ENCODE data around the gene RUFY1. TPM values are rescaled to one million over a fixed set of nuclear protein-coding genes. Genes with fewer than 3 reads are reported as not detected.
A peak's percentile ranks its signal among the peaks of the same experiment; 100 is the strongest.

Gene RUFY1
- total RNA-seq, 1 donor: 53.0 TPM

DNA sequence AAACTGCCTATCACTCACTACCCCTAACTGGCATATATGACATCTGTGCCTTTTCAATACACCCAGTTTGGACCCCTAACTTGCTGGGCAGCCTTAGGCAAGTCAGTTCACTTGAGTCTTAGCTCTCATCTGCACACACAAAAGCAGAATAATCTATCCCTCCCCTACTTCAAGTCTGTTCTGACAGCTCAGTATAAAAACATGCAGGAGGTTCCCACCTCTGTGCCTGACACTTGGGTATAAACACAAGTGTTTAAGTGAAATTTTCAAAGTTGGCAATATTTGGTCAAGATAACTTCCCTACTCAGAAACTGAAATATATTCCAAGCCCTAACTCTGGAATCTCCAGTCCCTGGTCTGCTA, 60.5 kb downstream of the RUFY1 start:
- TF ChIP-seq, protein P1, sequence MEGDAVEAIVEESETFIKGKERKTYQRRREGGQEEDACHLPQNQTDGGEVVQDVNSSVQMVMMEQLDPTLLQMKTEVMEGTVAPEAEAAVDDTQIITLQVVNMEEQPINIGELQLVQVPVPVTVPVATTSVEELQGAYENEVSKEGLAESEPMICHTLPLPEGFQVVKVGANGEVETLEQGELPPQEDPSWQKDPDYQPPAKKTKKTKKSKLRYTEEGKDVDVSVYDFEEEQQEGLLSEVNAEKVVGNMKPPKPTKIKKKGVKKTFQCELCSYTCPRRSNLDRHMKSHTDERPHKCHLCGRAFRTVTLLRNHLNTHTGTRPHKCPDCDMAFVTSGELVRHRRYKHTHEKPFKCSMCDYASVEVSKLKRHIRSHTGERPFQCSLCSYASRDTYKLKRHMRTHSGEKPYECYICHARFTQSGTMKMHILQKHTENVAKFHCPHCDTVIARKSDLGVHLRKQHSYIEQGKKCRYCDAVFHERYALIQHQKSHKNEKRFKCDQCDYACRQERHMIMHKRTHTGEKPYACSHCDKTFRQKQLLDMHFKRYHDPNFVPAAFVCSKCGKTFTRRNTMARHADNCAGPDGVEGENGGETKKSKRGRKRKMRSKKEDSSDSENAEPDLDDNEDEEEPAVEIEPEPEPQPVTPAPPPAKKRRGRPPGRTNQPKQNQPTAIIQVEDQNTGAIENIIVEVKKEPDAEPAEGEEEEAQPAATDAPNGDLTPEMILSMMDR (IDR thresholded peaks at IDR 0.05; ENCODE audit: insufficient read depth, low read length): no peak
- DNase-seq (ENCODE audit: low read depth): peak; percentile 16
- H3K4me3 ChIP-seq (ENCODE audit: low read depth, low read length): no peak overlapping the region

DNA sequence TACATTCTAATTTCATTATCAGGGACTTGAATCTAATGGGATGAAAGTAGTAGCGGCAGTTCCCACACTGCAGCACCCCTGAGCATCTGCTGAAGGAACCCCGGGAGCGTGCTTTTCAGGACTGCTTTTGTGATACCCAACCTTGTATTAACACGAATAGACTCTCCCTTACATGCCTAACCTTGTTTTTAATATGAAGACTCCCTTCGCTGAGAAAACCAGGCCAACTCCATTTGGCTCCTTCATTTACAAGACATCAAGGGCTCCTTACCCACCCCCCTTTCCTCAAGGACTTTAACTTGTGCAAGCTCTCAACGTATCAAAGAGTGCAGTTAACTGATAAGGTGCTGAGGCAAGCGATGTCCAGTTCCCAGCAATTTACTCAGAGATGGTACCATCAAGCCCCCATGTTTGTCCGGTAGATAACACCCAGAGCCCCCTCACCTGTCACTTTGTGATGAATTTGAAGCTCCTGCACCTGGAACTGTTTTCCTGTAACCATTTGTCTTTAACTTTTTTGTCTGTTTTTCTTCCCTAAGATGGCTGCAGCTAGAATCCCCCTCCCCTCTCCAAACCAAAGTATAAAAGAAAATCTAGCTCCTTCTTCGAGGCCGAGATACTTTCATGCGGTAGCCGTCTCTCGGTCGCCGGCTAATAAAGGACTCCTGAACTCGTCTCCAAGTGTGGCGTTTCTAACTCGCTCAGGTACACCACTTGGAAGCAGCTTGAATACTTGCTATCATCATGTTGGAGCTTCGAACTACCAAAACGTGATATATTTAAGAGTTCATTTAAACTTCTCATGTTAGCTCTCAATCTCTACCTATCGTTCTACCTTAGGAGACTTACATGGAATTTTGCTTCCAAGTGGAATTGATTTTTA, 62.5 kb downstream of the RUFY1 start:
- TF ChIP-seq, protein P1 (IDR thresholded peaks at IDR 0.05; ENCODE audit: insufficient read depth, low read length): no peak

GRCh38 chr5:179613460-179614071, 63.2 kb downstream of the RUFY1 start:
- no peak overlapping the region for H3K4me3 ChIP-seq (ENCODE audit: low read depth, low read length)
- TF ChIP-seq, protein P1 (IDR thresholded peaks at IDR 0.05; ENCODE audit: insufficient read depth, low read length): no peak
- no peak for DNase-seq (ENCODE audit: low read depth)

More for the DNA sequence above, 62.5 kb downstream of the RUFY1 start:
- peak; percentile 19 for DNase-seq (ENCODE audit: low read depth)
- H3K4me3 ChIP-seq (ENCODE audit: low read depth, low read length): no peak overlapping the region

- H3K4me3 ChIP-seq (ENCODE audit: low read depth, low read length): no peak overlapping the region
- TF ChIP-seq, protein P1 (IDR thresholded peaks at IDR 0.05; ENCODE audit: insufficient read depth, low read length): no peak
- DNase-seq (ENCODE audit: low read depth): no peak
These were observed 64.4 kb downstream of the RUFY1 start for GRCh38 chr5:179614745-179615144.

- DNase-seq (ENCODE audit: low read depth): no peak
- H3K4me3 ChIP-seq (ENCODE audit: low read depth, low read length): no peak overlapping the region
- TF ChIP-seq, protein P1 (IDR thresholded peaks at IDR 0.05; ENCODE audit: insufficient read depth, low read length): no peak
These were observed 64.8 kb downstream of the RUFY1 start for GRCh38 chr5:179615203-179615602.

GRCh38 chr5:179616002-179616594, 65.7 kb downstream of the RUFY1 start:
- TF ChIP-seq, protein P1 (IDR thresholded peaks at IDR 0.05; ENCODE audit: insufficient read depth, low read length): no peak
- no peak overlapping the region for H3K4me3 ChIP-seq (ENCODE audit: low read depth, low read length)
- DNase-seq (ENCODE audit: low read depth): no peak
